Testis (tissue), 3 donors: ENCODE data around the gene GGTA1. TPM values are rescaled to one million over a fixed set of nuclear protein-coding genes. Genes with fewer than 3 reads are reported as not detected.

Experiments
- DNase-seq: peaks from one replicate; pipeline ENCODE4 v3.0.0-alpha.2; 2019
- H3K27ac ChIP-seq, 2 donors: fragments of 200-600 bp; sonication (generic); one replicate each; pipeline ENCODE4 v1.5.1; 2019
- H3K27me3 ChIP-seq: fragments of 200-600 bp; sonication (generic); one replicate; pipeline ENCODE4 v1.5.1; 2019
- H3K36me3 ChIP-seq: fragments of 200-600 bp; sonication (generic); one replicate; pipeline ENCODE4 v1.5.1; 2017; ENCODE audit warnings: low read depth; ENCODE audit errors: missing control alignments
- H3K4me1 ChIP-seq: fragments of 200-600 bp; sonication (generic); one replicate; pipeline ENCODE4 v1.5.1; 2019
- H3K4me3 ChIP-seq, 2 donors: fragments of 200-600 bp; sonication (generic); one replicate each; pipeline ENCODE4 v1.5.1; 2017 to 2019
- H3K9me3 ChIP-seq: fragments of 200-600 bp; sonication (generic); one replicate; pipeline ENCODE4 v1.5.1; 2017
- CTCF ChIP-seq, 3 experiments: fragments of 450-650 bp in 2 of 3; fragments of 200-600 bp in 1 of 3; sonication (generic) in 1 of 3; IDR thresholded peaks; one replicate each; pipeline ENCODE4 v1.5.1; 2016 to 2019; ENCODE audit warnings: antibody characterized with exemption in 3 of 3, mild to moderate bottlenecking in 2 of 3, moderate library complexity in 1 of 3
- POLR2A ChIP-seq: fragments of 450-650 bp; IDR thresholded peaks from one replicate; pipeline ENCODE4 v1.6.1; 2017; ENCODE audit warnings: antibody characterized with exemption, mild to moderate bottlenecking, moderate library complexity
- WGBS, 2 donors: methylation state at CpG; one replicate each; pipeline ENCODE4 v1.1.5; 2018; 5-methylcytosine and 5-hydroxymethylcytosine counted together
- intact Hi-C: fragments of 100-400 bp; cut with DNase I; formaldehyde crosslinking; loops from one replicate; pipeline ENCODE4 v1.15.1; 2023; ENCODE audit warnings: low total_unique reads
- polyA plus RNA-seq: library from polyadenylated mRNA; stranded (reverse); fragments of 350-450 nt; fragmentation: Illumina TruSeq; extraction: RNeasy Lipid Tissue Mini Kit (QIAGEN cat#74804); gene quantifications from one replicate; pipeline ENCODE4 v1.2.3, GENCODE V29; 2014; ENCODE audit warnings: low read depth, low replicate concordance; ENCODE audit not compliant: insufficient read depth
- total RNA-seq, 2 donors: library from RNA; depleted of rRNA; stranded (reverse); fragments of >200 nt; gene quantifications; one replicate each; pipeline ENCODE4 v1.2.3, GENCODE V29; 2016

GGTA1 gene
- total and polyA plus RNA-seq, 3 donors from 2014 or later: 2.2 to 8.9 (median 2.4) TPM

GRCh38 chr9:121486043-121486442, 13.6 kb downstream of the GGTA1 start:
- Histone ChIP-seq H3K27me3 (no peaks in the 10 kb centered on the region), H3K4me1 (peaks cover 11% of the 10 kb centered on the region), H3K9me3 (no peaks in the 10 kb centered on the region), H3K36me3 (no peaks in the 10 kb centered on the region), H3K27ac (peak overlapping the region in 1 of 2 donors; percentile 26), H3K4me3 (no peak overlapping the region)
- TF ChIP-seq POLR2A (no peak), CTCF (IDR thresholded peaks at IDR 0.05) (no peak)
- no peak for DNase-seq
- 62 to 81% methylated on average over 4 of the region's 4 CpGs for WGBS, 2 donors
- intact Hi-C loops: no loop called here

- no peaks in the 10 kb centered on the region for H3K27me3 ChIP-seq
- intact Hi-C loops: no loop called here
- H3K9me3 ChIP-seq: no peaks in the 10 kb centered on the region
- peak overlapping the region in 1 of 2 donors; percentile 56 for H3K27ac ChIP-seq
- DNase-seq: no peak
- H3K36me3 ChIP-seq: no peaks in the 10 kb centered on the region
- WGBS, 2 donors: 91 to 96% methylated on average over 4 of the region's 4 CpGs
- H3K4me1 ChIP-seq: peaks cover 11% of the 10 kb centered on the region
- no peak overlapping the region for H3K4me3 ChIP-seq
- TF ChIP-seq POLR2A (no peak), CTCF (IDR thresholded peaks at IDR 0.05) (no peak)
These were observed 14.0 kb downstream of the GGTA1 start for GRCh38 chr9:121485623-121486022.

GRCh38 chr9:121484651-121485446, 14.8 kb downstream of the GGTA1 start:
- Histone ChIP-seq H3K36me3 (no peaks in the 10 kb centered on the region), H3K4me1 (peaks cover 16% of the 10 kb centered on the region), H3K4me3 (no peak overlapping the region), H3K27ac (peak overlapping the region; percentile 19 to 56), H3K27me3 (no peaks in the 10 kb centered on the region), H3K9me3 (no peaks in the 10 kb centered on the region)
- TF ChIP-seq CTCF (IDR thresholded peaks at IDR 0.05) (no peak), POLR2A (no peak)
- WGBS, 2 donors: 41 to 47% methylated on average over 11 of the region's 11 CpGs
- intact Hi-C loops: no loop called here
- DNase-seq: no peak

GRCh38 chr9:121483473-121484031, 16.1 kb downstream of the GGTA1 start:
- intact Hi-C loops: no loop called here
- Histone ChIP-seq H3K4me3 (no peak overlapping the region), H3K27me3 (no peaks in the 10 kb centered on the region), H3K36me3 (no peaks in the 10 kb centered on the region), H3K9me3 (no peaks in the 10 kb centered on the region), H3K4me1 (peaks cover 26% of the 10 kb centered on the region), H3K27ac (no peak overlapping the region)
- DNase-seq: no peak
- 77 to 86% methylated on average over 7 of the region's 7 CpGs for WGBS, 2 donors
- TF ChIP-seq CTCF (IDR thresholded peaks at IDR 0.05) (no peak), POLR2A (no peak)

GRCh38 chr9:121483049-121483448, 16.6 kb downstream of the GGTA1 start:
- H3K36me3 ChIP-seq: no peaks in the 10 kb centered on the region
- no peak overlapping the region for H3K4me3 ChIP-seq
- intact Hi-C loops: no loop called here
- no peak for DNase-seq
- peaks cover 30% of the 10 kb centered on the region for H3K4me1 ChIP-seq
- no peaks in the 10 kb centered on the region for H3K9me3 ChIP-seq
- no peaks in the 10 kb centered on the region for H3K27me3 ChIP-seq
- H3K27ac ChIP-seq: no peak overlapping the region
- 72 to 79% methylated on average over 5 of the region's 5 CpGs for WGBS, 2 donors
- TF ChIP-seq CTCF (IDR thresholded peaks at IDR 0.05) (no peak), POLR2A (no peak)
